Measurements from ENCODE around the gene LCOR. TPM values are rescaled to one million over a fixed set of nuclear protein-coding genes. Genes with fewer than 3 reads are reported as not detected.
A peak's percentile ranks its signal among the peaks of the same experiment; 100 is the strongest.

Gene LCOR
- total and polyA plus RNA-seq, 2 experiments from 2014 or later = 26.1 to 48.7 TPM

GRCh38 chr10:96794836-96795733, 37.0 kb upstream of the LCOR start:
- Histone ChIP-seq H3K4me2 (peak overlapping the region; percentile 45), H3K9me2 (replicated peaks; ENCODE audit: insufficient read depth) (no peaks in the 10 kb centered on the region), H3K36me3 (replicated peaks; ENCODE audit: insufficient read depth, low read depth) (no peaks in the 10 kb centered on the region), H3K9me3 (ENCODE audit: low read depth) (no peaks in the 10 kb centered on the region), H3K4me3 (no peak overlapping the region), H3K27ac (peak overlapping the region; percentile 71), H4K20me1 (ENCODE audit: insufficient read depth, poor library complexity, severe bottlenecking) (no peaks in the 10 kb centered on the region), H3K27me3 (no peaks in the 10 kb centered on the region), H3K4me1 (ENCODE audit: insufficient read depth) (peaks cover 16% of the 10 kb centered on the region), H3K79me2 (no peaks in the 10 kb centered on the region), H2AFZ (no peak overlapping the region)
- TF ChIP-seq EZH2 (IDR thresholded peaks at IDR 0.05; ENCODE audit: borderline replicate concordance) (no peak), EZH2phosphoT487 (IDR thresholded peaks at IDR 0.05; ENCODE audit: low read depth, severe bottlenecking, unreplicated experiment) (no peak), CTCF (IDR thresholded peaks at IDR 0.05; ENCODE audit: poor library complexity) (no peak)
- WGBS (ENCODE audit: low lambda C conversion rate, missing lambda C conversion rate) = 68% methylated on average over 8 of the region's 8 CpGs
- DNase-seq (ENCODE audit: low spot score) = peak; percentile 25

- H3K4me2 ChIP-seq = no peak overlapping the region
- no peaks in the 10 kb centered on the region for H4K20me1 ChIP-seq (ENCODE audit: insufficient read depth, poor library complexity, severe bottlenecking)
- no peak for TF ChIP-seq EZH2 (IDR thresholded peaks at IDR 0.05; ENCODE audit: borderline replicate concordance)
- TF ChIP-seq EZH2phosphoT487 (IDR thresholded peaks at IDR 0.05; ENCODE audit: low read depth, severe bottlenecking, unreplicated experiment) = no peak
- no peak for TF ChIP-seq CTCF (IDR thresholded peaks at IDR 0.05; ENCODE audit: poor library complexity)
- H3K9me2 ChIP-seq (replicated peaks; ENCODE audit: insufficient read depth) = no peaks in the 10 kb centered on the region
- H3K36me3 ChIP-seq (replicated peaks; ENCODE audit: insufficient read depth, low read depth) = no peaks in the 10 kb centered on the region
- no peak for DNase-seq (ENCODE audit: low spot score)
- no peak overlapping the region for H3K4me3 ChIP-seq
- H3K9me3 ChIP-seq (ENCODE audit: low read depth) = no peaks in the 10 kb centered on the region
- H2AFZ ChIP-seq = no peak overlapping the region
- peaks cover 22% of the 10 kb centered on the region for H3K4me1 ChIP-seq (ENCODE audit: insufficient read depth)
- H3K79me2 ChIP-seq = no peaks in the 10 kb centered on the region
- H3K27ac ChIP-seq = peak overlapping the region; percentile 77
- H3K27me3 ChIP-seq = no peaks in the 10 kb centered on the region
- WGBS (ENCODE audit: low lambda C conversion rate, missing lambda C conversion rate) = 97% methylated on average over 4 of the region's 4 CpGs
Observed at GRCh38 chr10:96797485-96797884, 34.6 kb upstream of the LCOR start.

GRCh38 chr10:96803288-96803664, 28.8 kb upstream of the LCOR start:
- Histone ChIP-seq H3K9me2 (replicated peaks; ENCODE audit: insufficient read depth) (no peaks in the 10 kb centered on the region), H4K20me1 (ENCODE audit: insufficient read depth, poor library complexity, severe bottlenecking) (no peaks in the 10 kb centered on the region), H2AFZ (no peak overlapping the region), H3K4me2 (no peak overlapping the region), H3K4me3 (no peak overlapping the region), H3K27me3 (no peaks in the 10 kb centered on the region), H3K79me2 (no peaks in the 10 kb centered on the region), H3K4me1 (ENCODE audit: insufficient read depth) (peaks cover 20% of the 10 kb centered on the region), H3K36me3 (replicated peaks; ENCODE audit: insufficient read depth, low read depth) (no peaks in the 10 kb centered on the region), H3K27ac (no peak overlapping the region), H3K9me3 (ENCODE audit: low read depth) (no peaks in the 10 kb centered on the region)
- DNase-seq (ENCODE audit: low spot score) = no peak
- 80% methylated on average over 2 of the region's 2 CpGs for WGBS (ENCODE audit: low lambda C conversion rate, missing lambda C conversion rate)
- TF ChIP-seq EZH2phosphoT487 (IDR thresholded peaks at IDR 0.05; ENCODE audit: low read depth, severe bottlenecking, unreplicated experiment) (no peak), EZH2 (IDR thresholded peaks at IDR 0.05; ENCODE audit: borderline replicate concordance) (no peak), CTCF (IDR thresholded peaks at IDR 0.05; ENCODE audit: poor library complexity) (no peak)
